ENCODE data around the gene SDC1. TPM values are rescaled to one million over a fixed set of nuclear protein-coding genes. Genes with fewer than 3 reads are reported as not detected.

The SDC1 gene
- total and polyA plus RNA-seq, 2 of the 8 experiments (the other 6 are each of a cell fraction or from before 2014, with no cell fraction given), result 45.3 to 73.3 TPM

DNA sequence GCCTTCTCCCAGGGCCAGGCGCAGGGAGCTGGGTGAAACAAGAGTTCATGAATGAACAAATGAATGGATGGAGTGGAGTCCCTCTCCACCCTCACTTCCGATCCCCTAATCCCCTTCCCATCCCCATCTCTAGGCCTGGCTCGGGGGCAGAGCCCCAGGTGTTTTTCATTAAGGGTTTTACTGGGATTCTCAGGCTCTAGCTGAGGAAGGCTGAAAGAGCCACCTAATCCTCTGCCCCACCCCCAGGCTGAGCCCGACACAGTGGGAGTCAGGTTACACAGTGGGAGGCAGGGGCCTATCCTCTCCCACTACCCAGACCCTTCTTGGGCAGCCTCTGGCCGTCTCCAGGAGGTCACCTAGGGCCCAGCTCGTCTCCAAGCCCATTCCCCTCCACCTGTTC is 36.1 kb downstream of the SDC1 start:
- no peak overlapping the region for H4K5ac ChIP-seq (ENCODE audit: insufficient read length, low read depth, low read length)
- H3K36me3 ChIP-seq (ENCODE audit: control insufficient read depth in 2 of 4, insufficient read depth in 4 of 4, low read length in 3 of 4), result no peaks in the 10 kb centered on the region
- H3K23me2 ChIP-seq (ENCODE audit: low read depth, low read length), result no peaks in the 10 kb centered on the region
- CTCF ChIA-PET (ENCODE audit: partially characterized antibody), result interaction anchor here (0.7 to 17.4 kb wide), 13 partner anchors 8 to 1711 kb away, joined by 3 to 163 read pairs (median 6); partner anchors contain the start of gene SDC1
- H4K91ac ChIP-seq (replicated peaks; ENCODE audit: insufficient read length, low read length), result peak overlapping the region; percentile 84
- no peaks in the 10 kb centered on the region for H4K20me1 ChIP-seq (replicated peaks in 1 of 2; ENCODE audit: control insufficient read depth in 1 of 2, insufficient read depth in 2 of 2, low read length in 2 of 2)
- 50% methylated on average over 6 of the region's 6 CpGs; no CpG with 5 or more reads in 1 of the 2 experiments for WGBS, 2 experiments (ENCODE audit: extremely low coverage in 1 of 2, insufficient coverage in 1 of 2, insufficient read length in 1 of 2, insufficient replicate concordance in 2 of 2, low coverage in 1 of 2, low lambda C conversion rate in 2 of 2, missing lambda C conversion rate in 1 of 2)
- H2AFZ ChIP-seq (ENCODE audit: low read length), result no peak overlapping the region
- no peak overlapping the region for H3K9ac ChIP-seq (replicated peaks in 1 of 4; ENCODE audit: extremely low read depth in 1 of 4, low read depth in 3 of 4, low read length in 3 of 4)
- peak overlapping the region; percentile 76; the same call in 1 of the 2 replicates for H2BK12ac ChIP-seq (ENCODE audit: low read depth, low read length)
- H4K8ac ChIP-seq (ENCODE audit: extremely low read depth, insufficient read depth, low read length), result no peak overlapping the region
- POLR2A ChIA-PET (ENCODE audit: partially characterized antibody), result interaction anchor here (0.7 to 1.3 kb wide), 4 partner anchors 9 to 61 kb away, joined by 3 to 4 read pairs (median 3); no protein-coding TSS in a partner anchor
- H3K27ac ChIP-seq (ENCODE audit: low read depth, low read length), result no peak overlapping the region
- H3K4ac ChIP-seq (replicated peaks; ENCODE audit: insufficient read length, low read depth, low read length), result no peak overlapping the region
- H3K79me2 ChIP-seq (ENCODE audit: control insufficient read depth in 1 of 2, insufficient read depth in 2 of 2, low read length in 2 of 2), result no peaks in the 10 kb centered on the region
- H2BK5ac ChIP-seq (ENCODE audit: low read depth, low read length), result no peak overlapping the region; the same call in 1 of the 2 replicates
- H3K14ac ChIP-seq (ENCODE audit: insufficient read length), result no peak overlapping the region
- no peak overlapping the region for H2BK120ac ChIP-seq (replicated peaks; ENCODE audit: low read depth, low read length)
- peak overlapping the region; percentile 91; the same call in 1 of the 2 replicates for H3K18ac ChIP-seq (ENCODE audit: extremely low read depth, low read length)
- no peaks in the 10 kb centered on the region for H3K79me1 ChIP-seq (ENCODE audit: low read depth, low read length)
- no peak overlapping the region for H3K23ac ChIP-seq (ENCODE audit: insufficient read length)
- DNase-seq (ENCODE audit: low read depth in 1 of 2, low spot score in 2 of 2), result peak in 1 of 2 experiments; percentile 64
- no peak overlapping the region for H2BK15ac ChIP-seq (ENCODE audit: low read length)
- no peak overlapping the region for H3K4me3 ChIP-seq (ENCODE audit: extremely low read depth in 1 of 4, insufficient read depth in 2 of 4, low read depth in 3 of 4, low read length in 4 of 4)
- H3K4me2 ChIP-seq (ENCODE audit: insufficient read depth in 1 of 2, low read depth in 2 of 2, low read length in 2 of 2), result peak overlapping the region in 1 of 2 experiments; percentile 19; a peak in 2 of 4 replicates
- no peaks in the 10 kb centered on the region for H3K9me3 ChIP-seq (ENCODE audit: insufficient read depth in 2 of 2, low read depth in 1 of 2, low read length in 1 of 2)
- FAIRE-seq, result no peak
- H2AK5ac ChIP-seq (ENCODE audit: low read depth, low read length), result no peak overlapping the region
- no peak overlapping the region for H2BK20ac ChIP-seq (ENCODE audit: low read length)
- H3K56ac ChIP-seq (replicated peaks; ENCODE audit: insufficient read length, low read depth, low read length), result no peak overlapping the region
- peaks cover 0 to 40% (median 21%) of the 10 kb centered on the region in 4 experiments; a peak in 6 of 7 replicates for H3K4me1 ChIP-seq (replicated peaks in 1 of 4; ENCODE audit: control insufficient read depth in 3 of 4, insufficient read depth in 4 of 4, low read length in 3 of 4)
- no peaks in the 10 kb centered on the region; a peak in 3 of 7 replicates for H3K27me3 ChIP-seq (replicated peaks in 1 of 4; ENCODE audit: control insufficient read depth in 3 of 4, extremely low read depth in 1 of 4, insufficient read depth in 3 of 4, low read length in 3 of 4)
- no peak for TF ChIP-seq CHD2 (IDR thresholded peaks at IDR 0.05; ENCODE audit: low read length)
- TF ChIP-seq, protein P1, sequence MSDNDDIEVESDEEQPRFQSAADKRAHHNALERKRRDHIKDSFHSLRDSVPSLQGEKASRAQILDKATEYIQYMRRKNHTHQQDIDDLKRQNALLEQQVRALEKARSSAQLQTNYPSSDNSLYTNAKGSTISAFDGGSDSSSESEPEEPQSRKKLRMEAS (IDR thresholded peaks at IDR 0.05), result no peak
- no peak for TF ChIP-seq EGR1 (IDR thresholded peaks at IDR 0.05; ENCODE audit: borderline replicate concordance, low read depth, low read length)
- TF ChIP-seq POU5F1 (IDR thresholded peaks at IDR 0.05; ENCODE audit: low read depth, low read length), result no peak
- TF ChIP-seq, protein P2, sequence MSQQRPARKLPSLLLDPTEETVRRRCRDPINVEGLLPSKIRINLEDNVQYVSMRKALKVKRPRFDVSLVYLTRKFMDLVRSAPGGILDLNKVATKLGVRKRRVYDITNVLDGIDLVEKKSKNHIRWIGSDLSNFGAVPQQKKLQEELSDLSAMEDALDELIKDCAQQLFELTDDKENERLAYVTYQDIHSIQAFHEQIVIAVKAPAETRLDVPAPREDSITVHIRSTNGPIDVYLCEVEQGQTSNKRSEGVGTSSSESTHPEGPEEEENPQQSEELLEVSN (IDR thresholded peaks at IDR 0.05), result no peak
- TF ChIP-seq GABPA (IDR thresholded peaks at IDR 0.05; ENCODE audit: borderline replicate concordance, insufficient read depth, low read length), result no peak
- no peak for TF ChIP-seq SUZ12 (IDR thresholded peaks at IDR 0.05; ENCODE audit: low read length)
- TF ChIP-seq SIN3A (conservative IDR thresholded peaks at IDR 0.05 in 1 of 2, IDR thresholded peaks at IDR 0.05 in 1 of 2; ENCODE audit: low read depth in 1 of 2, low read length in 2 of 2), result no peak
- TF ChIP-seq JUN (IDR thresholded peaks at IDR 0.05; ENCODE audit: low read depth, low read length), result no peak
- no peak for TF ChIP-seq CREB1 (IDR thresholded peaks at IDR 0.05)
- no peak for TF ChIP-seq KDM5A (IDR thresholded peaks at IDR 0.05; ENCODE audit: low read length)
- no peak for TF ChIP-seq KDM1A (IDR thresholded peaks at IDR 0.05; ENCODE audit: borderline replicate concordance, low read length)
- TF ChIP-seq KDM4A (IDR thresholded peaks at IDR 0.05; ENCODE audit: low read depth, low read length, severe bottlenecking), result no peak
